Pancreas (tissue), 10 donors: ENCODE measurements around the gene PKHD1. TPM values are rescaled to one million over a fixed set of nuclear protein-coding genes. Genes with fewer than 3 reads are reported as not detected.

Source experiments
- ATAC-seq, 4 donors: fragments of 200-7000 bp; cut with Tn5 transposase; one replicate each; pipeline versions ENCODE4 v1.8.0 to v1.9.1; 2020; ENCODE audit warnings: mild to moderate bottlenecking in 4 of 4, moderate library complexity in 4 of 4
- DNase-seq, 6 donors: peaks; one replicate each; pipeline ENCODE4 v3.0.0-alpha.2; 2020
- FAIRE-seq: peaks from 2 replicates; lab custom pipeline; 2012; peaks lifted over from hg19 to GRCh38; lab: Jason Lieb, UNC
- H3K27ac ChIP-seq, 4 donors: fragments of 200-600 bp; sonication (generic); 1 replicate in 3 of 4; 2 replicates in 1 of 4; pipeline versions ENCODE4 v1.5.0 to v1.8.0; 2020
- H3K27me3 ChIP-seq, 4 donors: fragments of 200-600 bp; one replicate each; pipeline ENCODE4 v1.8.0; 2021
- H3K36me3 ChIP-seq, 3 donors: fragments of 200-600 bp; sonication (generic) in 1 of 3; one replicate each; pipeline versions ENCODE4 v1.5.0 to v1.8.0; 2020 to 2021
- H3K4me1 ChIP-seq, 3 donors: fragments of 200-600 bp; one replicate each; pipeline ENCODE4 v1.8.0; 2021
- H3K4me3 ChIP-seq, 4 donors: fragments of 200-600 bp; sonication (generic) in 2 of 4; one replicate each; pipeline versions ENCODE4 v1.5.0 to v1.8.0; 2020 to 2021
- H3K9me3 ChIP-seq, 4 donors: fragments of 200-600 bp; one replicate each; pipeline ENCODE4 v1.8.0; 2021
- WGBS, 2 donors: extraction: QIAGEN DNeasy Blood & Tissue Kit; methylation state at CpG; one replicate each; pipeline ENCODE4 v1.1.7; 2013; 5-methylcytosine and 5-hydroxymethylcytosine counted together
- intact Hi-C, 3 donors: fragments of 100-400 bp; cut with DNase I; formaldehyde crosslinking; loops; one replicate each; pipeline versions ENCODE4 v1.11.1 to v1.14.2; 2022
- polyA plus RNA-seq, 2 donors: library from polyadenylated mRNA; stranded (reverse); fragments of 200-250 nt; gene quantifications; one replicate each; pipeline ENCODE4 v1.2.3, GENCODE V29; 2013
- total RNA-seq, 6 donors: library from RNA; stranded (reverse); fragmentation: NEBNext Ultra II Directional in 4 of 6; extraction: Animal tissue kit (Norgen Biotek cat#: 25700) in 4 of 6; gene quantifications; one replicate each; pipeline versions ENCODE4 v1.2.1 to v1.2.4, GENCODE V29; 2021 to 2023
- TF ChIP-seq, protein P1 (sequence below), 4 donors: fragments of 200-600 bp; sonication (generic) in 3 of 4; IDR thresholded peaks; one replicate each; pipeline versions ENCODE4 v1.5.0 to v1.8.0; 2021; ENCODE audit warnings: antibody characterized with exemption in 4 of 4
- donor health status: healthy with polysubstance abuse.
- donor health status: DM: no; HTN: no; CAD: no; lungs with moderate emphysema.
- donor health status: DM: no; HTN: no; CAD: no.
- donor health status: control.
- donor health status: control.
- donor health status: Bipolar disorder and iron deficiency.
- donor health status: DM: yes; HTN: yes; CAD: no.
- donor health status: DM: no; HTN: no; CAD: no.
- donor health status: DM: no; HTN: no; CAD: no.
- donor health status: DM: yes; HTN: yes; CAD: no.

The PKHD1 gene
- total and polyA plus RNA-seq, 8 donors = 6.4 to 33.0 (median 16.3) TPM

- DNase-seq = no peak
- WGBS, 2 donors = 43 to 53% methylated on average over 4 of the region's 4 CpGs
Observed at GRCh38 chr6:51892750-51893149, 194.7 kb downstream of the PKHD1 start.

GRCh38 chr6:51892339-51892738 is 195.1 kb downstream of the PKHD1 start:
- intact Hi-C loops = no loop called here
- no peaks in the 10 kb centered on the region for H3K9me3 ChIP-seq
- H3K27me3 ChIP-seq = no peaks in the 10 kb centered on the region
- DNase-seq = no peak
- 73 to 75% methylated on average over 3 of the region's 3 CpGs for WGBS, 2 donors
- no peak overlapping the region for H3K4me3 ChIP-seq
- TF ChIP-seq, protein P1, sequence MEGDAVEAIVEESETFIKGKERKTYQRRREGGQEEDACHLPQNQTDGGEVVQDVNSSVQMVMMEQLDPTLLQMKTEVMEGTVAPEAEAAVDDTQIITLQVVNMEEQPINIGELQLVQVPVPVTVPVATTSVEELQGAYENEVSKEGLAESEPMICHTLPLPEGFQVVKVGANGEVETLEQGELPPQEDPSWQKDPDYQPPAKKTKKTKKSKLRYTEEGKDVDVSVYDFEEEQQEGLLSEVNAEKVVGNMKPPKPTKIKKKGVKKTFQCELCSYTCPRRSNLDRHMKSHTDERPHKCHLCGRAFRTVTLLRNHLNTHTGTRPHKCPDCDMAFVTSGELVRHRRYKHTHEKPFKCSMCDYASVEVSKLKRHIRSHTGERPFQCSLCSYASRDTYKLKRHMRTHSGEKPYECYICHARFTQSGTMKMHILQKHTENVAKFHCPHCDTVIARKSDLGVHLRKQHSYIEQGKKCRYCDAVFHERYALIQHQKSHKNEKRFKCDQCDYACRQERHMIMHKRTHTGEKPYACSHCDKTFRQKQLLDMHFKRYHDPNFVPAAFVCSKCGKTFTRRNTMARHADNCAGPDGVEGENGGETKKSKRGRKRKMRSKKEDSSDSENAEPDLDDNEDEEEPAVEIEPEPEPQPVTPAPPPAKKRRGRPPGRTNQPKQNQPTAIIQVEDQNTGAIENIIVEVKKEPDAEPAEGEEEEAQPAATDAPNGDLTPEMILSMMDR (IDR thresholded peaks at IDR 0.05) = no peak
- H3K27ac ChIP-seq = no peak overlapping the region
- no peaks in the 10 kb centered on the region for H3K4me1 ChIP-seq
- no peaks in the 10 kb centered on the region for H3K36me3 ChIP-seq
- no peak for ATAC-seq
- no peak for FAIRE-seq

More at GRCh38 chr6:51892750-51893149, 194.7 kb downstream of the PKHD1 start:
- Histone ChIP-seq H3K27ac (no peak overlapping the region), H3K4me3 (no peak overlapping the region), H3K4me1 (no peaks in the 10 kb centered on the region), H3K36me3 (no peaks in the 10 kb centered on the region), H3K9me3 (no peaks in the 10 kb centered on the region), H3K27me3 (no peaks in the 10 kb centered on the region)
- TF ChIP-seq, protein P1 (IDR thresholded peaks at IDR 0.05) = no peak
- intact Hi-C loops = no loop called here
- FAIRE-seq = no peak
- no peak for ATAC-seq

- Histone ChIP-seq H3K36me3 (peaks cover 0 to 3% (median 0%) of the 10 kb centered on the region in 3 donors), H3K27me3 (no peaks in the 10 kb centered on the region), H3K9me3 (no peaks in the 10 kb centered on the region), H3K27ac (no peak overlapping the region), H3K4me3 (no peak overlapping the region), H3K4me1 (no peaks in the 10 kb centered on the region)
- TF ChIP-seq, protein P1 (IDR thresholded peaks at IDR 0.05) = no peak
- no peak for DNase-seq
- 70 to 78% methylated on average over 4 of the region's 4 CpGs for WGBS, 2 donors
- intact Hi-C loops = no loop called here
- FAIRE-seq = no peak
- ATAC-seq = no peak
Observed at GRCh38 chr6:51891784-51892183, 195.6 kb downstream of the PKHD1 start.

GRCh38 chr6:51887859-51888258 is 199.6 kb downstream of the PKHD1 start:
- Histone ChIP-seq H3K4me1 (no peaks in the 10 kb centered on the region), H3K27me3 (no peaks in the 10 kb centered on the region), H3K9me3 (no peaks in the 10 kb centered on the region), H3K36me3 (peaks cover 0 to 9% (median 0%) of the 10 kb centered on the region in 3 donors), H3K4me3 (no peak overlapping the region), H3K27ac (no peak overlapping the region)
- DNase-seq (no peak), ATAC-seq (no peak), FAIRE-seq (no peak)
- intact Hi-C loops = no loop called here
- 43 to 59% methylated on average over 2 of the region's 2 CpGs for WGBS, 2 donors
- TF ChIP-seq, protein P1 (IDR thresholded peaks at IDR 0.05) = no peak

DNA sequence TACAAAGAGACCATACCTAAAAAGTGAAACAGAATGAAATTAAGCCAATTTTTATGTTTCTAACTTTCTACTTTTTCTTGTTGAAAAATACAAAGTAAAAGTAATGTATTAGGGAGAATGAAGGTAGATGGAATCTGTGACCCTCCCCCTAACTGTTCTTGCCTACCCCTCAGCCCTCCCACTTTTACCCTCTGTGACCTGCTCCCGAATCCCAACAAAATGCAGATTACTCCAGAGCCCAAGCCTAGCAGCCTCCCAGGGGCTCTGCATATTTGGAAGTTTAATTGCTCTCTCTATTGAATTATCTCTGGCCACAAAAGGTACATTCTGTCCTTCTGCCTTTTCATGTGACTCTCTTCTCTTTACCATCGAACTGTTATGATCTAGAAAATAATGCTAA is 201.5 kb downstream of the PKHD1 start:
- intact Hi-C loops = no loop called here
- Histone ChIP-seq H3K4me3 (no peak overlapping the region), H3K4me1 (no peaks in the 10 kb centered on the region), H3K27ac (no peak overlapping the region), H3K27me3 (no peaks in the 10 kb centered on the region), H3K9me3 (no peaks in the 10 kb centered on the region), H3K36me3 (peaks cover 0 to 9% (median 0%) of the 10 kb centered on the region in 3 donors)
- WGBS, 2 donors = 47 to 79% methylated on average over 2 of the region's 2 CpGs
- FAIRE-seq = no peak
- TF ChIP-seq, protein P1 (IDR thresholded peaks at IDR 0.05) = no peak
- ATAC-seq = no peak
- no peak for DNase-seq
